DMS153 (cell line): ENCODE results near the gene HMGA1.

Source experiments
- DNase-seq: peaks from one replicate; lab custom pipeline; 2025; lab: John Stamatoyannopoulos, UW

The HMGA1 gene

GRCh38 chr6:34236443-34237315, at the start of gene HMGA1:
Gene HMGA1, plus strand, starts transcription at chr6:34236873. Its CDS starts 3,908 bp downstream, at chr6:34240781.
- peak; percentile 76 for DNase-seq

- no peak for DNase-seq
Observed at GRCh38 chr6:34189806-34190503, 46.7 kb upstream of the HMGA1 start.

GRCh38 chr6:34190504-34191122, 46.1 kb upstream of the HMGA1 start:
- no peak for DNase-seq

- no peak for DNase-seq
Observed at GRCh38 chr6:34194772-34195171, 41.9 kb upstream of the HMGA1 start.

- DNase-seq: no peak
Observed at GRCh38 chr6:34195726-34196115, 41.0 kb upstream of the HMGA1 start.

GRCh38 chr6:34196116-34196832, 40.4 kb upstream of the HMGA1 start:
- peak; percentile 41 for DNase-seq

GRCh38 chr6:34196833-34197195, 39.9 kb upstream of the HMGA1 start:
- no peak for DNase-seq

- no peak for DNase-seq
Observed at GRCh38 chr6:34200340-34200971, 36.2 kb upstream of the HMGA1 start.

- DNase-seq: no peak
Observed at GRCh38 chr6:34201455-34202107, 35.1 kb upstream of the HMGA1 start.

- DNase-seq: no peak
Observed at GRCh38 chr6:34202329-34203201, 34.1 kb upstream of the HMGA1 start.

GRCh38 chr6:34204693-34205092, 32.0 kb upstream of the HMGA1 start:
- DNase-seq: no peak

GRCh38 chr6:34205466-34205865, 31.2 kb upstream of the HMGA1 start:
- DNase-seq: no peak

GRCh38 chr6:34205916-34206315, 30.8 kb upstream of the HMGA1 start:
- DNase-seq: no peak

- DNase-seq: no peak
Observed at GRCh38 chr6:34206726-34207125, 29.9 kb upstream of the HMGA1 start.

GRCh38 chr6:34207695-34208443, 28.8 kb upstream of the HMGA1 start:
- no peak for DNase-seq

- DNase-seq: no peak
Observed at GRCh38 chr6:34213772-34214171, 22.9 kb upstream of the HMGA1 start.

- DNase-seq: no peak
Observed at GRCh38 chr6:34218691-34219090, 18.0 kb upstream of the HMGA1 start.

- no peak for DNase-seq
Observed at GRCh38 chr6:34223381-34223955, 13.2 kb upstream of the HMGA1 start.
